Stimulated activated CD4-positive, alpha-beta T cell treated with anti-CD3 and anti-CD28 coated beads, Interleukin-2, amount 100 ng/mL, for 24 hours (primary cell): ENCODE data around the gene KCNQ4.

Experiments used
- DNase-seq, 2 donors: peaks; one replicate each; pipeline ENCODE4 v3.0.0-alpha.2; 2020

The KCNQ4 gene

DNA sequence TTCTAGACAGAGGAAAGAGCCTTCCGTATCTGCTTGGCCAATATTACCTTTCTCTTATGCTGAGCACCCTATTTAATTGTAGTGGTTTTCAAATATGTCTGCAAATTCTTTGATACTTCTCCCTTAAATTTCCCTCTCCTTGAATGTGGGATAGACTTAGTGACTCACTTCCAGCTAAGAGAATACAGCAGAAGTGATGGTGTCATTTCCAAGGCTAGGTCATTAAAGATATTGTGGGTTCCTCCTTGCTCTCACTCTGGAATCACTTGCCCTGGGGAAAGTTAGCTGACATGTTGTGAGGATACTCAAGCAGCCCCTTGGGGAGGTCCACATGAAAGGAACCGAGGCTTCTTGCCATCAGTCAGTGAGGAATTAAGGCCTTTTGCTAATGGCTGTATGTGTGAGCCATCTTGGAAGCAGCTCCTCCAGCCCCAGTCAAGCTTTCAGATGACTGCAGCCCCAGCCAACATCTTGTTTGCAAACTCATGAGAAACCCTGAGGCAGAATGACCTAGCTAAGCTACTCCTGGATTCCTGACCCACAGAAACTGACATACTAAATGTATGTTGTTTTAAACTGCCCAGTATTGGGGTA is 86.6 kb downstream of the KCNQ4 start:
- DNase-seq: no peak

DNA sequence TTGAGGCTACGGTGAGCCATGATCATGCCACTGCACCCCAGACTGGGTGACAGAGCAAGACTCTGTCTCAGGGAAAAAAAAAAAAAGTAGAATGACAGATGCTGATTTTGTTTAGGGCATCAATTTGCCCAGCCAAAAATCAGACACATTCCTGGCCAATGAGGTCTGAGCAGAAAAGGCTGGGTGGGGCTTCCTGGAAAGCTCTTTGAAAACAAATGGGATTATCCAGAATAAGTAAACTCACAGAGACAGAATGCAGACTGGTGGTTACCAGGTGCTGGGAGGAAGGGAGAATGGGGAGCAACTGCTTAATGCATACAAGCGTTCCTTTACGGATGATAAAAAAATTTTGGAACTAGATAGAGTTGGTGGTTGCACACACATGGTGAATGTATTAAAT is 88.7 kb downstream of the KCNQ4 start:
- DNase-seq: no peak

DNA sequence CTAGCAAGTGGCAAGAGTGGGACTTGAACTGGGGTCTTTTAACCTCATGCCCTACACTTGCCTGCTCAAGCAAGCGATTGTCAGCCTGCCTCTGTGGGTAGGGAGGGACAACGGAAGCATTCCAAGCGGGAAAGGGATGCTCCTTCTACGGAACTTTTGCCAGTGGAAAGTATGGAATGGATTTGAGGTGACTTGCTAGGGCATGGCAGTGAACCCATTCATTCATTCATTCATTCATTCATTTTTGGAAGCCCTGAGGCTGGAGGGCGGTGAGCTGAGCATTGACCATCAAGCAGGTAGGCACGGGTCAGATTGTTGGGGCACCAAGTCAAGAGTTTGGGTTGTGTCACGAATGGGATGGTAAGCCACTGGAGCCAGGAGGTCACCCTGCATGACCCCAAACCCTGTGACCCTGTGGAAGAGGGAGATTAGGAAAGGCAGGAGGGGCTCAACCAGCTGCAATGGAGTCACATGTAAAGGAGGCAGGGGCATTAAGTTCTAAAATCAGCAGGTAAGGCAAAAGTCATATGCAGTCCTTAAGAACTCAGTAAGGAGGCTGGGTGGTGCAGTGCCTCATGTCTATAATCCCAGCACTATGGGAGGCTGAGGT is 90.4 kb downstream of the KCNQ4 start:
- no peak for DNase-seq

DNA sequence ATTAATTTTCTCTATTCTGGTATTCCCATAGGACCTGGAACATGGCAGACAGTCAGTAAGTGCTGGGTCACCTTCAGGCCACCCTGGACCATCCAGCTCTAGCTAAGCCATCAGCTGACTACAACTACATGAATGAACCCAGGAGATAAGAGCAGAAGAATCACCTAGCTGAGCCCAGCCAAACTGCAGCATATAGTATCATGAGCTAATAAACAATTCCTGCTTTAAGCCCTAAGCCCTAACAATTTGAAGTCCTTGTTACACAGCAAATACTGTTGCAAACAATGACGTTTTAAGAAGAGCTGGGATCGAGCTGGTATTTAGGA is 92.8 kb downstream of the KCNQ4 start:
- DNase-seq: no peak

DNA sequence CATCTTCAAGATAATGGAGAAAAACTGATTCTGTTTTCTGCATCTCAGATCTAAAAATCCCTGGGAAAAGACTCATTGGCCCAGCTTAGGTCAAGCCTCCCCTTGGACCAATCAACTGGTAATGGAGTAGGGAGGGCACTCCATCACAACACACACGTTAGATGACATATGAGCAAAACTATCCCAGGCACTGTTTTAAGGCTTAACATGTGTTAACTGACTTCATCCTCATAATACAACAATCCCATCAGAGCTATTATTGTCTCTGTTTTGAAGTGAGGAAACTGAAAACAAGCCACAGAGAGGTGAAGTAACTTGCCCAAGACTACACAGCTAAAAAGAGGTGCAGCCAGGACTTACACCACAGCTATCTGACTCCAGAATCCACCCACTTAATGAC is 93.3 kb downstream of the KCNQ4 start:
- no peak for DNase-seq

DNA sequence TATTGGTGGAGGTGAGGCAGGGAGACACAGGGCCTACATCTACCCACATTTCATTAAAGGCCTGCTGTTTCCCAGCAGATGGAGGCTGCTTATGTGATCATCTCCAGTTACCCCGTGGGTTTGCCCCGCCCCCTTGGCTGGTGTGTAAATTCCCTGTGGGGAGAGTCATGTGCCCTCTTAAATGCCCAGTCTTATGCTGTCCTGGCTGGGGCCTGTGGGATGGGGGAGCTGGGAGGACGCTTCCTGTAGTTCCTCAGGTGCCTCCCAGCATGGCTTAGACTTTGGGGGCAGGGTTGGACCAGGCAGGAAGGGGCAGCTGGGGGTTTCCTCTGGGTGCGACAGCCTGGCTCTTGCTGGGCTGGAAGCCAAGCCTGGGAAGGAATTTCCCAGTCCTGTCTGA is 94.1 kb downstream of the KCNQ4 start:
- peak; percentile 37 to 40 for DNase-seq

DNA sequence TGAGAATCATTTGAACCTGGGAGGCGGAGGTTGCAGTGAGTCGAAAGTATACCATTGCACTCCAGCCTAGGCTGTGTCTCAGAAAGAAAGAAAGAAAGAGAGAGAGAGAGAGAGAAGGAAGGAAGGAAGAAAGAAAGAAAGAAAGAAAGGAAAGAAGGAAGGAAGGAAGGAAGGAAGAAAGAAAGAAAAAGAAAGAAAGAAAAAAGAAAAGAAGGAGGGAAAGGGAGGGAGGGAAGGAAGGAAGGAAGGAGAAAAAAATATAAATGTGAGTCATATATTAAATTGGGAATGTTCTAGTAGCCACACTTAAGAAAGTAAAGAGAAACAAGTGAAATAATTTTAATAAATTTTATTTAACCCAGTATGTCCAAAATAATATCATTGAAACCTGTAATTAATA is 95.3 kb downstream of the KCNQ4 start:
- DNase-seq: no peak

DNA sequence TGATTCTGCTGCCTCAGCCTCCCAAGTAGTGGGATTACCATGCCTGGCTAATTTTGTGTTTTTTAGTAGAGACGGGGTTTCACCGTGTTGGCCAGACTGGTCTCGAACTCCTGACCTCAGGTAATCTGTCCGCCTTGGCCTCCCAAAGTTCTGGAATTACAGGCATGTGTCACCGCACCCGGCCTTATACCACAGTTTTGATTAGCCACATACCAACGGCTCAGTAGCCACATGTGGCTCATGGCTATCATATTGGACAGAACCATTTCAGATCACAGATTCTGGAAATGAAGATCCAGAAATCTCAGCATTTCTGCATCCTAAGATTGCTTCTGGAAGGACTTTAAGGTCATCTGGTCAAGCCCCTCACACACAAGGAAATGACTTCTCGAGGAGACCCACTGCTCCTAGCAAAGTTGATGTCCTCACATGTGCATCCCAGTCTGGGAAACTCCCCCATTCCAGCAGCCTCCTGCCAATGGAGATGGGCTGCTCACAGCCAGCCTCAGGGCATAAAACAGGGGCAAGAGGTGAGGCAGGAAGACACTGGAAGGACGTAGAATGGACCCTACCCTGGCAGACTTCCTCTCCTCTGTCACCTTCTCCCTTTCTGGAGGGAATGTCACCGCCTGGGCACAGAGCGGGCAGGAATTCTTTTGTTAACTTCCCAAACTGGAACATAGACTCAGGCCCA is 96.0 kb downstream of the KCNQ4 start:
- DNase-seq: no peak

DNA sequence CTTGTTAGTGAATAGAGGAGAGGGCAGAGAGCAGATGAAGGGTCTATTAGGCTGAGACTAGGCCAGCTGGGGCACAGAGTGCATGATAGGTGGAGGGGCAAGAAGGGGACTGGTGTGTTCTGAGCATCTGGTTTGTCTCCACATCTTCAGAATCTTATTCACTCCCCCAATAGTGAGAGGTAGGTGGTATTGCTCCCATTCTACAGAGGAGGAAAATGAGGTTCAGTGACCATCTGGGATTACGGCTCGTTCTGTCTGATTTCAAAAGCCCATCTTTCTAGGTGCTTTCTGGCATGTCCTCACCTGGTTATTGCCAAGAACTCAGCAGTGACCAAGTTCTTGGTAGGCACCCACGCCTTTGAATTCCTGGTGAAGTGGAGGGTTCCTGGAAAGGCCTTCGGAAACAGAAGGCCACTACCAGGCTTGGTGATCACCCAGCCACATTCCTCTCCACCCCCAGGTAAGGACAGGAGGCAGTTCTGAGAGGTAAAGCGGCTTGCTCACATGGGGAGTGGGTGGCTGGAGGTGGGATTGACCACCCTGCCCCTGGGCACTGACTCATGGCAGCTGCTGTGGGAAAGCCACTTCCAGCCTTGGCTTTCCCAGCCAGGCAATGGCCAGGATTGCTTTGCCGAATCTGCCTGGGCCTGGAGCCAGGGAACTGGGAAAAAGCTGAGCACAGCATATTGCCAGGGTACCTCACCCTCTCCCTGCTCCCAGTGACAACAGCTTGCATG is 97.4 kb downstream of the KCNQ4 start:
- no peak for DNase-seq

DNA sequence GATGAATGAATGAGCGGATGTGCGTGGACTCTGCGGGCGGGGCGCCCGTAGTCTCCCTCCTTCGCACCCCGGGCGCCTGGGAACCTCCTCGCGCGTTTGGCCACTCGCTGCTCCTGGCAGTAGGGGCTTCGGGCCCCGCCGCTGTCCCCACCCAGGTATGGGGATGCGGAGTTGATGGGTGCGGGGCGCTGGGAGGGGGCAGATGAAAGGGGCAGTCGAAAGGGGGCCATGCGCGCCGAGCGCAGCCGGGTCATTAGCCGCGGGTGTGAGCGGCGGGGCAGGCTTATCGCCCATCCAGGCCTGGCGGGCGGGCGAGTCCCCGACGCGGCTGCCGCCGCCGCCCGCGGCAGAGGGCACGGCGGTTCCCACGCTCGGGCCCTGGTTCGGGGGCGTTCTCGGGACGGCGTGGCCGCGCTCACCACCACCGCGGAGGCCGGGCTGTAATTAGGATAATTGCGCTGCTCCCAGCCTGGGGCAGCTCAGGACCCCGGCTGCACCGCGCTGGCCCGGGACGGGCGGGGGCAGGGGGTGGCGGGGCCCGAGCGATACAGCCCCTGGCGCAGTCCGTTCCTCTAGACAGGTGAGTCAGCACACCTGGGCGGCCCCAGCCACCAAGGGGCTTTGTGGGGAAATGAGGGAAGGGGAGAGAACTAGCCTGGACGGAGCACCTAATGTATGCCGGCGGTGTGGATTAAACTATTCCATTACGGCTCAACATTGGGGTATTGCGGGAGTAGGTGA is 100.6 kb downstream of the KCNQ4 start:
- no peak for DNase-seq

DNA sequence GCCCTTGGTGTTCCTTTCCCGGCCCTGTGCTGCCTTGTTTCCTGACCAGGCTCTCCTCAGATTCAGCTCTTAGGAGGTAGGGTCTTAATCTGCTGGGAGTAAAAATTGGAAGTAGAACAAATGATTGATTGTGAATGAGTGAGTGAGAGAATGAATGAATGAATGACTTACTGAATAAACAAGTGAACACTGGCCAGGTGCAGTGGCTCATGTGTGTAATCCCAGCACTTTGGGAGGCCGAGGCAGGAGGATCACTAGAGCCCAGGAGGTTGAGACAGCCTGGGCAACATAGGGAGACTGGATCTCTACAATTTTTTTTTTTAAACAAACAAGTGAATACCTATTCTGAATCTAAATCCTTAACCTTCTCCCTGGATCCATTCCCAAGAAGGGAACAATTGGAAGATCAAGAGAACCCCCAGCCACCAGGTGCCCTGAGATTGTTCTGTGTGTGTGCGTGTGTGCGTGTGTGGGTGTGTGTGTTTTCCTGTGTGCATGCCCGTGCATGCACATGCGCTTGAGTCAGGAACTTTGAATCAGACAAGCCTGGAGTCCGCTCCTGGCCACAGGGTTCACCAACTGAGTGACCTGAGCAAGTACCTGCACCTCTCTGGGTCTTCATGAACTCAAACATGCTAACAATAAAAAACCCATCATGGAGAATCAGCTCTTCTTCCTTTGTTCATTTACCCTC is 102.9 kb downstream of the KCNQ4 start:
- no peak for DNase-seq

DNA sequence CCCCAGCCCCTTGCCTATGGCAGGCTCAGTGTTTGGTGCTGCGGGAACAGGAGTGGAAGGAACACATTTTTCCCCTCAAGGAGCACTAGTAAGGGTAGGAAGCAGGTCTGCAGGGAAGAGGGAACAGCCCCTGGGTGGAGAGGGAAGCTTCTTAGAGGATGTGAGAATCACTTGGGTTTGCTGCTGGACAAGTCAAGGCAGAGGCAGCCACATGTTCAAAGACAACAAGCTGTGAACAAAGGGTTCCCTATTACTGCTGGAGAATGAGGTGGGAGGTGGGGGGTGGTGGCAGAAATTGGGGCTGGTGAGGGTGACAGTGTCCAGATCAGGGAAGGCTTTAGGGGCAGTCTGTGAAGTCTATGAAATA is 103.4 kb downstream of the KCNQ4 start:
- DNase-seq: no peak

DNA sequence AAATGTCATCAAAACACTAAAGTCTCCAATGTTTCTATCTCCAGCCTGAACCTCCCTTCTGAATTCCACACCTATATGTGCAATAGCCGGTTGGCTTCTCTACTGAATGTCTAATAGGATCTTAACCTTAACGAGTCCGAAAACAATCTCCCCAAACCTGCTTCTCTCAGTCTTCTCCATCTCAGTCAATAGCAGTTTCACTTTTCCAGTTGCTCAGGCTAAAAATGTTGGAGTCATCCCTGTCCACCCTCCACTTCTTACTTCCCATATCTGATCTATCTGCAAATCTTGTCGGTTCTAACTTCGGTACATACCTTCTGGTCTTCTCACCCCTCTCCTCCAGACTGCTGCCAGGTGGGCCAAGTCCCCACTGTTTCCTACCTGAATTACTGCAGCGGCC is 104.1 kb downstream of the KCNQ4 start:
- no peak for DNase-seq
